MM.1S (cell line): Measurements from ENCODE around the gene TTLL11.

Source experiments
- DNase-seq: peaks from one replicate; pipeline ENCODE4 v3.0.0-alpha.2; 2015
- H2AFZ ChIP-seq: fragments of 300-600 bp; sonication (generic); 2 replicates; pipeline ENCODE4 v1.6.0; 2016; ENCODE audit warnings: antibody characterized with exemption, low read length
- H3F3A ChIP-seq: fragments of 300-600 bp; sonication (generic); 2 replicates; pipeline ENCODE4 v1.6.1; 2016; ENCODE audit warnings: mild to moderate bottlenecking, antibody characterized with exemption, low read length, moderate library complexity, mixed read lengths; ENCODE audit not compliant: insufficient read depth
- H3K27ac ChIP-seq: fragments of 300-600 bp; sonication (generic); 2 replicates; pipeline ENCODE4 v1.5.1; 2016; ENCODE audit warnings: mild to moderate bottlenecking, low read length
- H3K27me3 ChIP-seq: fragments of 300-600 bp; sonication (generic); replicated peaks from 2 replicates; pipeline ENCODE4 v1.6.0; 2016; ENCODE audit warnings: low read length; ENCODE audit not compliant: insufficient read depth
- H3K36me3 ChIP-seq: fragments of 300-600 bp; sonication (generic); replicated peaks from 2 replicates; pipeline ENCODE4 v1.6.1; 2016; ENCODE audit warnings: mild to moderate bottlenecking, low read length, mixed read lengths; ENCODE audit not compliant: insufficient read depth
- H3K4me1 ChIP-seq: fragments of 300-600 bp; sonication (generic); 2 replicates; pipeline ENCODE4 v1.6.1; 2016; ENCODE audit warnings: low read length, mixed read lengths
- H3K4me2 ChIP-seq: fragments of 300-600 bp; sonication (generic); 2 replicates; pipeline ENCODE4 v1.6.0; 2016; ENCODE audit warnings: low read depth, low read length
- H3K4me3 ChIP-seq: fragments of 300-600 bp; sonication (generic); 2 replicates; pipeline ENCODE4 v1.5.1; 2016; ENCODE audit warnings: low read length, mixed read lengths
- H3K79me2 ChIP-seq: fragments of 300-600 bp; sonication (generic); 2 replicates; pipeline ENCODE4 v1.6.1; 2016; ENCODE audit warnings: mixed run types, low read length, mixed read lengths
- H3K9ac ChIP-seq: fragments of 300-600 bp; sonication (generic); 2 replicates; pipeline ENCODE4 v1.6.1; 2016; ENCODE audit warnings: low read length, mixed read lengths
- H3K9me2 ChIP-seq: fragments of 300-600 bp; sonication (generic); replicated peaks from 2 replicates; pipeline ENCODE4 v1.6.1; 2016; ENCODE audit warnings: mild to moderate bottlenecking, low read length, mixed read lengths; ENCODE audit not compliant: insufficient read depth
- H3K9me3 ChIP-seq: fragments of 300-600 bp; sonication (generic); replicated peaks from 2 replicates; pipeline ENCODE4 v1.6.1; 2016; ENCODE audit warnings: mild to moderate bottlenecking, low read length, mixed read lengths; ENCODE audit not compliant: insufficient read depth
- H4K20me1 ChIP-seq: fragments of 300-600 bp; sonication (generic); 2 replicates; pipeline ENCODE4 v1.6.1; 2016; ENCODE audit warnings: mild to moderate bottlenecking, low read length, moderate library complexity, mixed read lengths; ENCODE audit not compliant: insufficient read depth
- CTCF ChIP-seq: fragments of 300-600 bp; sonication (generic); IDR thresholded peaks from 2 replicates; pipeline ENCODE4 v1.5.1; 2016; ENCODE audit warnings: antibody characterized with exemption, low read length, mixed read lengths
- EZH2 ChIP-seq: fragments of 300-600 bp; sonication (generic); optimal IDR thresholded peaks from 2 replicates; pipeline ENCODE3; 2017; ENCODE audit warnings: low read depth, mild to moderate bottlenecking, antibody characterized with exemption, low read length, mixed read lengths
- EZH2phosphoT487 ChIP-seq: fragments of 300-600 bp; sonication (generic); IDR thresholded peaks from 2 replicates; pipeline ENCODE4 v1.6.1; 2018; ENCODE audit warnings: antibody characterized with exemption, low read length

The TTLL11 gene

GRCh38 chr9:122106576-122106975 lies 13.5 kb upstream of the TTLL11 start:
- no peaks in the 10 kb centered on the region for H3K36me3 ChIP-seq
- H3K9me2 ChIP-seq = no peaks in the 10 kb centered on the region
- no peak overlapping the region for H3K9ac ChIP-seq

GRCh38 chr9:122103985-122104384 lies 10.9 kb upstream of the TTLL11 start:
- Histone ChIP-seq H4K20me1 (no peaks in the 10 kb centered on the region), H3K9me2 (no peaks in the 10 kb centered on the region), H2AFZ (no peak overlapping the region), H3K4me3 (no peak overlapping the region), H3K9ac (no peak overlapping the region), H3K4me1 (no peaks in the 10 kb centered on the region), H3K4me2 (no peak overlapping the region), H3K36me3 (no peaks in the 10 kb centered on the region), H3F3A (no peaks in the 10 kb centered on the region), H3K79me2 (no peaks in the 10 kb centered on the region), H3K9me3 (no peaks in the 10 kb centered on the region), H3K27ac (no peak overlapping the region), H3K27me3 (no peaks in the 10 kb centered on the region)
- TF ChIP-seq EZH2phosphoT487 (no peak), EZH2 (no peak), CTCF (no peak)
- DNase-seq = no peak

More at GRCh38 chr9:122106576-122106975, 13.5 kb upstream of the TTLL11 start:
- DNase-seq = no peak
- Histone ChIP-seq H4K20me1 (no peaks in the 10 kb centered on the region), H3K79me2 (no peaks in the 10 kb centered on the region), H3K4me3 (no peak overlapping the region), H3F3A (no peaks in the 10 kb centered on the region), H3K4me1 (no peaks in the 10 kb centered on the region), H2AFZ (no peak overlapping the region), H3K27me3 (no peaks in the 10 kb centered on the region), H3K9me3 (no peaks in the 10 kb centered on the region), H3K27ac (no peak overlapping the region), H3K4me2 (no peak overlapping the region)
- TF ChIP-seq EZH2phosphoT487 (no peak), CTCF (no peak), EZH2 (no peak)

GRCh38 chr9:122102156-122102555 lies 9.0 kb upstream of the TTLL11 start:
- Histone ChIP-seq H3K27ac (no peak overlapping the region), H3K9ac (no peak overlapping the region), H3K9me2 (no peaks in the 10 kb centered on the region), H3K9me3 (no peaks in the 10 kb centered on the region), H3K79me2 (no peaks in the 10 kb centered on the region), H3K36me3 (no peaks in the 10 kb centered on the region), H3K4me3 (no peak overlapping the region), H2AFZ (no peak overlapping the region), H3K4me2 (no peak overlapping the region), H3K4me1 (no peaks in the 10 kb centered on the region), H3K27me3 (peaks cover 2% of the 10 kb centered on the region; the same call in 1 of the 2 replicates), H3F3A (no peaks in the 10 kb centered on the region), H4K20me1 (no peaks in the 10 kb centered on the region)
- no peak for TF ChIP-seq CTCF
- no peak for TF ChIP-seq EZH2phosphoT487
- no peak for TF ChIP-seq EZH2
- no peak for DNase-seq

GRCh38 chr9:122100756-122101155 lies 7.6 kb upstream of the TTLL11 start:
- Histone ChIP-seq H3K4me1 (no peaks in the 10 kb centered on the region), H3F3A (no peaks in the 10 kb centered on the region), H3K9ac (no peak overlapping the region), H3K4me3 (no peak overlapping the region), H3K4me2 (no peak overlapping the region), H3K27ac (no peak overlapping the region), H3K79me2 (no peaks in the 10 kb centered on the region), H4K20me1 (no peaks in the 10 kb centered on the region), H3K36me3 (no peaks in the 10 kb centered on the region), H3K9me2 (no peaks in the 10 kb centered on the region), H2AFZ (no peak overlapping the region), H3K27me3 (peaks cover 14% of the 10 kb centered on the region; the same call in 1 of the 2 replicates), H3K9me3 (no peaks in the 10 kb centered on the region)
- no peak for TF ChIP-seq CTCF
- TF ChIP-seq EZH2 = no peak
- DNase-seq = no peak
